Stimulated activated CD4-positive, alpha-beta T cell treated with anti-CD3 and anti-CD28 coated beads, Interleukin-1b, Interleukin-23, amount 100 ng/mL, for 24 hours (primary cell): Measurements from ENCODE around the gene MED13L.

Experiments used
- DNase-seq, 4 experiments: peaks; one replicate each; pipeline ENCODE4 v3.0.0-alpha.2; 2020; ENCODE audit warnings: low read depth in 4 of 4, low spot score in 1 of 4

The MED13L gene

DNA sequence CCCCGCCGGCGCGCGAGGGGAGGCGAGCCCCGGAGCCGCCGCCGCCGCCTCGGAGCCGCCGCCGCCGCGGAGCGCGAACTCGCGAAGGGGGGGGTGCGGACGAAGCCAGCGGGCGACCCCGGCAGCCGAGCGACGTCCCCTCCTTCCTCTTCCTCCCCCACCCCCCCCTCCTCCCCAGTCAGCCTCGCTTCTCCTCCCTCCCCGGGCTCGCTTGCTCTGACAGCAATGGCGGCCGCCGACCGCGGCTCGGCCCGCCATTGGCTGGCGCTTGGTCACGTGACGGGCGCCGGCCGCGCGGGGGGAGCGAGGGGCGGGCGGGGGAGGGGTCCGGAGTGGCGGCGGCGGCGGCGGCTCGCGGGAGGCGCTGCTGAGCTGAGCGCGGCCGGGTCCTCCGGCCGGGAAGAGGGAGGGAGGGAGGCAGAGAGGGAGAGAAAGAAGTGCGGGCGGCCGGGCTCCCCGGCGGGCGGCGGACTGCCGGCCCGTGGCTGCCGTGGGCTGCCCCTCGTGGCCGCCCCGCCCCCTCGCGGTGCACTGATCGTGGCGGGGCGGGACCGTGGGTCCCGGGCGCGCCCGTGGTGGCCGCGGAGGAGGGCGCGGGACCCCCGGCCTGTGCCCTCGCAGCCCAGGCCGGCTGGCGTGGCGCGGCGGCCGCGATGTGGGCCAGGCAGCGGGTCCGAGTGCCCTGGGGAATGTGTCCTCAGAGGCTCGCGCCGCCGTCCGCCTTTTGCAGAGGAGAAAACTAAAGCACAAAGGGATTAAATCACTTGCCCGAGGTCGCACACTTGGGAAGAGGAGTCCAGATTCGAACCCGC lies at the start of gene MED13L:
TSS of gene MED13L (minus strand) at position 227 of the 812 bp plus-strand sequence. CDS start 562 bp downstream, outside the sequence.
- DNase-seq = peak; percentile 67 to 84 (median 80)

DNA sequence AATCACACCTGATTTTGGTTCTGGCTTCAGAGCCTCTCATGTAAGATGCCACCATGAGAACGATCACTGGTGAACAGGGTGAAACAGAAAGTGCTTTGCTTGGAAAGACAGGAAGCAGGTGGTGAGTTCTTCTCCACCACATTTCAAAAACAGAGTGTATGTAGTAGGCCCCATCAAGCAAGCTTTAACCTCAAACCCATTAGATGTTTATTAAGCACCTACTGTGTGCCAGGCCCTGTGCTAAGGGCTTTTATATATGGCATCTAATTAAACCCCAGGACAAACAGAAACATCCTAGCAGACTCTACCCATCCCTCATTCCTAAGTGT lies 47.8 kb upstream of the MED13L start:
- no peak for DNase-seq

GRCh38 chr12:116324654-116325335 lies 47.3 kb upstream of the MED13L start:
- no peak for DNase-seq

DNA sequence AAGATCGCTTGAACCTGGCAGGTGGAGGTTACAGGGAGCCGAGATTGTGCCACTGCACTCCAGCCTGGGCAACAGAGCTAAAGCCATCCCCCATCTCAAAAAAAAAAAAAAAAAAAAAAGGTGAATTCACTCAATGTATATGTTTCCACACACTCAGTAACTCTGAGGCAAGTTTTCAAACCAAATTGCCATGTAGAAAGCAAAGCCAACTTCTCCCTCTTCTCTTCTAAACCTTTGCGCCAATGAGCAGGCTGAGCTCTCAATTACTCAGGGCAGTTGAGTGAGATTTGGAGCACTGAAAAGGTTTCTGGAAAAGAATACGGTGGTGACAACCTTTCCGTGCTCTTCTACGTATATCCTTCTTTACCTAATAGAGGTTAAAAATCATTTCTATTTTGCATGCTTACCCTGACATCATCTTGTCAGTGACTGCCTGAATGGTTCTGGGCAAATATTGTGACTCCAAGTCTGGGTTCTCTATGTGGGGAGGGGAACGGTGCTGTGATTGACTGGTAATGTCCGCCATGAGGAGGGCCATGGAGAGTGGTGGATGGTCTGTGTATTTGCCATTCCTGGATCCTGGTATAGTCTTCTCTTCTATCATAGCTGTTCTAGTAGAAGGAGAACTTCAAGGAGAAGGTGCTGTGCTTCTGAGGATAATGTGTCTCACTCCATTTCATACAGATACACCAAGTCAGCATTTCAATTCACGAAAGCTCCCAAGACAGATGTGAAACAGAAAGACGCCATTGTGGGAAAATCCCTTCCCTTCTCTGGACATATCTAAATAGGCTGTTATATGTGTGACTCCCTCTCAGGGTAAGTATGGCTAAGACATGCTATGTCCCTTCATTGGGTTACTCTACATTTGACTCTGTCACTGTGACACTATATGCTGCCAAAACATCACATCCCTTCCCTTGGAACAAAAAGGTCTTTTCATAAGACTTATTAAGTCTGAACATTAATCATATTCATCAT lies 46.2 kb upstream of the MED13L start:
- DNase-seq = no peak

- no peak for DNase-seq
These were observed 44.4 kb upstream of the MED13L start for GRCh38 chr12:116321913-116322312.

DNA sequence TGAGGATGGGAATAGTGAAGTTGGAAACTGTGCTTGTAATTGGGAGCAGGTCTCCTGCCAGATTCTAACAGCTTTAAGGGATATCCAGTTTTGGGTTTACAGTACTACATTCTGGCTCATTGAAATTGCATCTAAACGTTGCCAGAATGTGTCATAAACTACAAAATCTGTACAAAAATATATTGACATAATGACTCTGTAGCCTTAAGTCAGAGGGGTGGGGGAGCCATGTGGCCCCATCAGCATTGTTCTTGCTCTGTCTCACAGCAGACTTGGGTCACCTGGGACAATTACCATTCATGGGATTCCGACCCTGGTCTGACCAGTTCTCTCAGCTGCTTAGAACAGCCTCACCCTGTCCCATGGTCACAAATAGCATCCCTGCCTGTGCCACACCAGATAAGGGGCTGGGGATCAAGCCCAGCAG lies 43.3 kb upstream of the MED13L start:
- DNase-seq = no peak

DNA sequence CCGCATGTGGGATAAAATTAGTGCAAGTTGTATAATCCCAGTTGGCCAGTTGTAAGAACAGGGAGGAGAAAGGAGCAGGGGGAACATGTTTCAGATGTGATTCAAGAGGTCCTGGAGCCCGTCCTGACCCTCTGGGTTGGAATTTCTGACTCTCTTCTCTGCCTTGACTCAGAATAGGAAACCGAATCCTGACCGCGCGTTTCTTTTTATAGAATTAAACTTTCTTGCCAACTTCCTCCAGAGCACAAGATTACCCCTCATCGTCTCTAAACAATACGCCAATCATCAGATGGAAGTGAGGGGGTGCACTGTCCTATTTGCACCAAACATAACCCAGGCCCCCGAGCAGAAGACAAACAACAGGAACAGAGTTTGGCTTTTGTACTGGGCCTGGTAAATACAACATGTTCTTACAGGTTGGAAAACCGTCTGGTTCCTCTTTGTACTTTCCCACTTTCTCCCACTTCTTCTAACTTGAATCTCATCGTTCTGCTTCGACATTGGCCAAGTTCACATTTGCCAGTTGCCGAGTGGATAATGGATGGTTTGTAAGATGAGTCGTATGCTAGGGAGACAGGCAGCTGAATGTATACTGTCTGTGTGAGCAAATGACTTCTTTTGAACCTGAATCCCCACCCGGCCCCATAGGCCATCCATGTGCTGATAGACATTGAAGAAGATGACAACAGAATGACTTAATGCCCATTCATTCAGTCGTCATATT lies 42.6 kb upstream of the MED13L start:
- peak in 2 of 4 experiments; percentile 9 for DNase-seq

GRCh38 chr12:116319233-116319897 lies 41.9 kb upstream of the MED13L start:
- no peak for DNase-seq

GRCh38 chr12:116318576-116319232 lies 41.2 kb upstream of the MED13L start:
- no peak for DNase-seq

DNA sequence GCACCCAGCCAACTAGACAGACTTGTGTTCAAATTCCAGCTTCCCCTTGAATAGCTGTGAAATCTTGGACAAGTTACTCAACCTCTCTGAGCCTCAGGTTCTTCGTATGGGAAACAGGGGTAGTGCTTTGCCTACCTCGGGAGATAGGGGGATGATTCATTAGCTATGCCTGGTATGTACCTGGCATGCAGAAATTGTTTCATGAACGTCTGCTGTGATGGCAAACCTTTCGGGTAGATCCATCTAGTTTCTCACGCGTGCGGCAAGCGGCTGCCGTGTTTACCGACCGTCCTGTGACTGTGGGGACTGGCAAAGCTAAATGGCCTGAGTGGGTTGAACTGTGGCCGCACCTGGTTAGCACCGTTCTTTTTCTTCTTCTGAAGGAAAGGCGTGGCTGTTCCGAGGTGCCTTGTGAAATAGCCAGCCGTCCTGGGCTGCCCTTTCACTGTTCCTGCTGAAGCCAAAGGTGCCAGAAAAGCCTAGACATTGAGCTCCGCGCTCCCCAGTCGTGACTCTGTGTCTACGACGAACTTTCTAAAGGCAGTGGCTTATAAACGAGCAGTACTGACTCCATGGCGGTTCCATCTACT lies 40.6 kb upstream of the MED13L start:
- no peak for DNase-seq

GRCh38 chr12:116317139-116317538 lies 39.6 kb upstream of the MED13L start:
- no peak for DNase-seq

DNA sequence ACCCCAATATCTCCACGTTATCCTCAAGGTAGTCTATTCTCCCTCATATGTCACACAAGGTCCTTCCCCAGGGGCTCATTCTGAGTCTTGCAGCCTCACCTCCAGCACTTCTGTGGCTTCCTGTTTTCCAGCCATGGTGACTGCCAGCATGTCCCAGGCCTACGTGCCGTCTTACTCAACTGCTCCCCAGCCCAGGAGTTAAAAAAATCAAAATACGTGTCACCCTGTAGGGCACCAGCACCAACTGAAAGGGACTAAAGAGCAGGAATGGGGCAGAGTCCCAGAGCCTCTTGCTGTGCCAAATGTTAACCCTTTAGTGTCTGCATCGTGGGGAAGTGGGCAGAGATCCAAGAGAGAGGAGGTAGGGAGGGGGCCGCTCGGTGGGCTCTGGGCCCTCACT lies 37.0 kb upstream of the MED13L start:
- no peak for DNase-seq

- DNase-seq = no peak
These were observed 35.9 kb upstream of the MED13L start for GRCh38 chr12:116313194-116313927.

DNA sequence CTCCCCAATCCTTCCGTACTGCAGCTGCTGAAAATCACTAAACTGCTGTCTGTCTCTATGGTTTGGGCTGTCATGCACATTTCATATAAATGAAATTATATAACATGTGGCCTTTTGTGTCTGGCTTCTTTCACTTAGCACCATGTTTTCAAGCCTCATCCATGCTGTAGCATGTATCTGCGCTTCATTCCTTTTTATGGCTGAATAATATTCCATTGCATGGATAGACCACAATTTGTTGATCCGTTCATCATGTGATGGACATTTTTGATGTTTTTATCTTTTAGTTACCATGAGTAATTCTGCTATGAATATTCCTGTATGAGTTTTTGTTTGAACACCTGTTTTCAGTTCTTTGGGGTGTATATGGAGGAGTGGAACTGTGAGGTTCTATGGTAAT lies 32.6 kb upstream of the MED13L start:
- no peak for DNase-seq

DNA sequence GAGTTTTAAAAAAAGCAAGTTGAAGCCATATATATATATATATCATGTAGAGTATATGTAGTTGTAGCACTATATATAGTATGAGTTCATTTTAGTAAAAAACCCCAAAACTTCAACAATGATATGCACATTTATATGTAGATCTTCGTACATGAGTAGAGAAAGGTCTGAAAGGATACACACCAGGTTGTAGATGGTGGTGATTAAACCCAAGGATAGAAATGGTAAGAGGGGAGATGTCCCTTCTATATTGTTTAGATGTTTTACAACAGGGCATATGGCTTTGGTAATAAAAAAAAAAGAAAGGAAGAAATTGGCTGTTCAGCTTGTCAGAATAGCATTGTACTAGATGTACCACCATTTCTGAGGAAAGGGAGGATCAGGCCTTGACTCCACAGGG lies 31.9 kb upstream of the MED13L start:
- DNase-seq = no peak

DNA sequence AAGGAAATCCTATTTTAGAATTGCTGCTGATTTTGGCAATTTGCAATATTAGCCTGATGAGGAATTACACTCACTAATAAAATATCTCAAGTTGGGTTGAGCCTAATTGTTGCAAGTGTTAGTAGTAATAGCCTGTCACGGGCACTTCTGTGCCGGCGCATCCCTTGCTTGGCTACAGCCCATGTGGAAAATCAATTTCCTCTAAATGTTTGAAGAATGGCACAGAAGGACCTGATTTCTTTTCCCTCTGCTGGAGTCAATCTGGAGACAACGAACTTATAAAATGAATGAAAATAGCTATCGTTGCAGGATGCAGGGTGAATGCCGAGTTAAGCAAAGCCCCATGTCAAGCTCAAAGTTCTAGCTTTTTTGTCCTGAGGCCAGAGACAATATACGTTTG lies 31.2 kb upstream of the MED13L start:
- no peak for DNase-seq

GRCh38 chr12:116306968-116307367 lies 29.5 kb upstream of the MED13L start:
- no peak for DNase-seq

GRCh38 chr12:116306506-116306905 lies 29.0 kb upstream of the MED13L start:
- DNase-seq = no peak

DNA sequence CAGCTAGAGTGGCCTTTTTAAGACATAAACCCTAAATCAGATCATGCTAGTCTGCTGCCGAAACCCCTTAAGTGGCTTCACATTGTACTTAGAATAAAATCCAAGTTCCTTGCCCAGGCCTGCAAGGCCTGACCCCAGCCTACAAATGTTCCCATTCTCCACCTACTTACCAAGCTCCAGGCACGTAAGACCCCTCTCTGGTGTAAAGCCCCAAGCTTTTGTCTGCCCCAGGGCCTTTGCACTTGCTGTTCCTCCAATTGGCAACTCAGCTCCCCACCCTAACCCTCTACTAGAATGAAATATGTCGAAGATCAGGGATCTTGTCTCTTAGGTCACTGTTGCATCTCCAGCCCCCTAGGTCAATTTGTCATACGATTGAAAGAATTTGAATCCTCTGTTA lies 27.1 kb upstream of the MED13L start:
- DNase-seq = no peak
